Putamen (tissue), 1 donor: Measurements from ENCODE around the gene MON2.
A peak's percentile ranks its signal among the peaks of the same experiment; 100 is the strongest.
"Not testable (repeated sequence)": the region's sequence is repeated elsewhere in the genome, so short reads cannot be mapped to it uniquely, and the experiment has no call there.

Experiments used
- DNase-seq: peaks from one replicate; pipeline ENCODE4 v3.0.0-alpha.2; 2016; ENCODE audit warnings: low spot score

The MON2 gene

GRCh38 chr12:62466594-62467491 lies at the start of gene MON2:
MON2 (plus strand) TSS chr12:62466826; CDS start chr12:62467208, 382 bp downstream.
- peak; percentile 91 for DNase-seq

- DNase-seq = no peak
These were observed 40.5 kb upstream of the MON2 start for GRCh38 chr12:62426089-62426488.

GRCh38 chr12:62429457-62429856 lies 37.2 kb upstream of the MON2 start:
- no peak for DNase-seq

- DNase-seq = no peak
These were observed 31.9 kb upstream of the MON2 start for GRCh38 chr12:62434494-62435302.

GRCh38 chr12:62435303-62436163 lies 31.1 kb upstream of the MON2 start:
- peak; percentile 36 for DNase-seq

GRCh38 chr12:62436164-62436503 lies 30.5 kb upstream of the MON2 start:
- no peak for DNase-seq

- DNase-seq = peak; percentile 47
These were observed 28.4 kb upstream of the MON2 start for GRCh38 chr12:62438098-62438692.

GRCh38 chr12:62446754-62447452 lies 19.7 kb upstream of the MON2 start:
- no peak for DNase-seq

GRCh38 chr12:62448436-62448835 lies 18.2 kb upstream of the MON2 start:
- no peak for DNase-seq

GRCh38 chr12:62455429-62455828 lies 11.2 kb upstream of the MON2 start:
- not testable (repeated sequence) for DNase-seq

- no peak for DNase-seq
These were observed 8.0 kb upstream of the MON2 start for GRCh38 chr12:62458626-62459025.

GRCh38 chr12:62459976-62460375 lies 6.7 kb upstream of the MON2 start:
- DNase-seq = no peak

GRCh38 chr12:62461171-62461837 lies 5.3 kb upstream of the MON2 start:
- not testable (repeated sequence) for DNase-seq

GRCh38 chr12:62463252-62463651 lies 3.4 kb upstream of the MON2 start:
- not testable (repeated sequence) for DNase-seq

- DNase-seq = peak; percentile 24
These were observed 520 bp upstream of the MON2 start for GRCh38 chr12:62466018-62466593.

GRCh38 chr12:62468397-62468796 lies 1.8 kb downstream of the MON2 start:
- no peak for DNase-seq

GRCh38 chr12:62468935-62469334 lies 2.3 kb downstream of the MON2 start:
- DNase-seq = no peak

- no peak for DNase-seq
These were observed 3.1 kb downstream of the MON2 start for GRCh38 chr12:62469704-62470103.

GRCh38 chr12:62471734-62472133 lies 5.1 kb downstream of the MON2 start:
- DNase-seq = no peak

GRCh38 chr12:62472472-62472871 lies 5.8 kb downstream of the MON2 start:
- no peak for DNase-seq
